Type B pancreatic cell (in vitro differentiated cells): ENCODE data around the gene PHAX. TPM values are rescaled to one million over a fixed set of nuclear protein-coding genes. Genes with fewer than 3 reads are reported as not detected.

Experiments used
- DNase-seq: peaks from one replicate; pipeline ENCODE4 v3.0.0; 2021; ENCODE audit warnings: mixed read lengths; ENCODE audit not compliant: unreplicated experiment; ENCODE audit errors: extremely low spot score
- H3K27ac Mint-ChIP-seq: 2 replicates; pipeline ENCODE4 v1.8.0; 2021; ENCODE audit warnings: mild to moderate bottlenecking, mixed read lengths
- H3K27me3 Mint-ChIP-seq: 2 replicates; pipeline ENCODE4 v1.8.0; 2021; ENCODE audit warnings: mixed read lengths
- H3K36me3 Mint-ChIP-seq: 2 replicates; pipeline ENCODE4 v1.8.0; 2021; ENCODE audit warnings: mixed read lengths
- H3K4me1 Mint-ChIP-seq: one replicate; pipeline ENCODE4 v1.8.0; 2021; ENCODE audit warnings: mixed read lengths; ENCODE audit not compliant: unreplicated experiment
- H3K4me3 Mint-ChIP-seq: 2 replicates; pipeline ENCODE4 v1.8.0; 2021; ENCODE audit warnings: mild to moderate bottlenecking, mixed read lengths
- H3K9me3 Mint-ChIP-seq: 2 replicates; pipeline ENCODE4 v1.8.0; 2021; ENCODE audit warnings: mixed read lengths
- CTCF ChIP-seq: fragments of 200-600 bp; sonication (generic); conservative IDR thresholded peaks from 2 replicates; pipeline ENCODE4 v1.5.0; 2021; ENCODE audit warnings: antibody characterized with exemption, mild to moderate bottlenecking
- total RNA-seq: library from RNA; stranded (reverse); gene quantifications from 2 replicates; pipeline ENCODE4 v1.2.1, GENCODE V29; 2021; ENCODE audit warnings: low replicate concordance

The PHAX gene
- total RNA-seq, 1 donor from 2014 or later = 43.2 TPM

- H3K36me3 Mint-ChIP-seq = peaks cover 11% of the 10 kb centered on the region
- H3K4me3 Mint-ChIP-seq = no peak overlapping the region
- H3K9me3 Mint-ChIP-seq = no peaks in the 10 kb centered on the region
- no peak for DNase-seq
- H3K4me1 Mint-ChIP-seq = no peaks in the 10 kb centered on the region
- H3K27me3 Mint-ChIP-seq = no peaks in the 10 kb centered on the region
- no peak overlapping the region for H3K27ac Mint-ChIP-seq
- no peak for TF ChIP-seq CTCF
These were observed 27.4 kb downstream of the PHAX start for GRCh38 chr5:126628102-126628501.

GRCh38 chr5:126631920-126632319 is 31.2 kb downstream of the PHAX start:
- H3K4me1 Mint-ChIP-seq = no peaks in the 10 kb centered on the region
- TF ChIP-seq CTCF = no peak
- no peak for DNase-seq
- no peaks in the 10 kb centered on the region for H3K27me3 Mint-ChIP-seq
- H3K36me3 Mint-ChIP-seq = no peaks in the 10 kb centered on the region
- no peak overlapping the region for H3K27ac Mint-ChIP-seq
- H3K9me3 Mint-ChIP-seq = no peaks in the 10 kb centered on the region
- H3K4me3 Mint-ChIP-seq = no peak overlapping the region

GRCh38 chr5:126633552-126633951 is 32.8 kb downstream of the PHAX start:
- Mint-ChIP-seq H3K4me1 (no peaks in the 10 kb centered on the region), H3K36me3 (no peaks in the 10 kb centered on the region), H3K9me3 (no peaks in the 10 kb centered on the region), H3K4me3 (no peak overlapping the region), H3K27ac (no peak overlapping the region), H3K27me3 (no peaks in the 10 kb centered on the region)
- DNase-seq = no peak
- no peak for TF ChIP-seq CTCF

GRCh38 chr5:126635585-126635984 is 34.8 kb downstream of the PHAX start:
- no peak for DNase-seq
- Mint-ChIP-seq H3K4me3 (no peak overlapping the region), H3K4me1 (no peaks in the 10 kb centered on the region), H3K27ac (no peak overlapping the region), H3K36me3 (no peaks in the 10 kb centered on the region), H3K9me3 (no peaks in the 10 kb centered on the region), H3K27me3 (no peaks in the 10 kb centered on the region)
- no peak for TF ChIP-seq CTCF

GRCh38 chr5:126636956-126637355 is 36.2 kb downstream of the PHAX start:
- DNase-seq = no peak
- Mint-ChIP-seq H3K4me1 (no peaks in the 10 kb centered on the region), H3K4me3 (no peak overlapping the region), H3K36me3 (no peaks in the 10 kb centered on the region), H3K27ac (no peak overlapping the region), H3K9me3 (no peaks in the 10 kb centered on the region), H3K27me3 (no peaks in the 10 kb centered on the region)
- TF ChIP-seq CTCF = no peak

GRCh38 chr5:126640866-126641265 is 40.1 kb downstream of the PHAX start:
- H3K9me3 Mint-ChIP-seq = peaks cover 7% of the 10 kb centered on the region
- no peak for DNase-seq
- no peak for TF ChIP-seq CTCF
- H3K4me3 Mint-ChIP-seq = no peak overlapping the region
- no peaks in the 10 kb centered on the region for H3K36me3 Mint-ChIP-seq
- H3K27me3 Mint-ChIP-seq = no peaks in the 10 kb centered on the region
- no peaks in the 10 kb centered on the region for H3K4me1 Mint-ChIP-seq
- H3K27ac Mint-ChIP-seq = no peak overlapping the region
